A549 (cell line): ENCODE measurements around the gene MLPH. TPM values are rescaled to one million over a fixed set of nuclear protein-coding genes. Genes with fewer than 3 reads are reported as not detected.

Source experiments
- ATAC-seq, 2 experiments: fragments of 200-7000 bp in 1 of 2; fragments of >200 bp in 1 of 2; cut with Nextera tagmentation in 1 of 2; cut with Tn5 transposase in 1 of 2; 3 replicates each; pipeline versions ENCODE4 v1.8.0 to v1.9.1; 2018 to 2020; ENCODE audit warnings: mild to moderate bottlenecking in 1 of 2, moderate library complexity in 1 of 2
- CTCF ChIA-PET: fragments of 300-600 bp; sonication (Branson Sonifier 250); formaldehyde crosslinking; extraction: SDS; loops from one replicate; lab custom pipeline; 2021; ENCODE audit warnings: antibody characterized with exemption, inconsistent platforms; lab: Yijun Ruan, JAX
- POLR2A ChIA-PET: fragments of 350-600 bp; formaldehyde crosslinking; extraction: SDS; loops from one replicate; lab custom pipeline; 2021; ENCODE audit warnings: antibody characterized with exemption, inconsistent platforms; lab: Yijun Ruan, JAX
- DNase-seq, 2 experiments: peaks; one replicate each; pipeline versions ENCODE4 v3.0.0 to v3.0.0-alpha.2; 2011 to 2016; ENCODE audit warnings: low read depth in 1 of 2, low spot score in 1 of 2
- FAIRE-seq: peaks from 2 replicates; lab custom pipeline; 2011; peaks lifted over from hg19 to GRCh38; lab: Jason Lieb, UNC
- H3K27ac ChIP-seq, 2 experiments: fragments of >200 bp; sonication (Bioruptor Twin); formaldehyde crosslinking; 3 replicates each; pipeline ENCODE4 v1.5.1; 2016 to 2017
- H3K4me1 ChIP-seq: fragments of >200 bp; sonication (Bioruptor Twin); formaldehyde crosslinking; 3 replicates; pipeline ENCODE4 v1.6.1; 2016
- H3K4me2 ChIP-seq: fragments of >200 bp; sonication (Bioruptor Twin); formaldehyde crosslinking; 3 replicates; pipeline ENCODE4 v1.6.1; 2016
- H3K4me3 ChIP-seq: fragments of >200 bp; sonication (Bioruptor Twin); formaldehyde crosslinking; 3 replicates; pipeline ENCODE4 v1.5.1; 2016
- H3K9me3 ChIP-seq: fragments of >200 bp; sonication (Bioruptor Twin); formaldehyde crosslinking; 3 replicates; pipeline ENCODE4 v1.6.1; 2016
- BHLHE40 ChIP-seq: IDR thresholded peaks from 2 replicates; pipeline ENCODE4 v1.6.1; 2012; ENCODE audit warnings: low read depth, low read length, inconsistent platforms
- CBX2 ChIP-seq: fragments of 200-600 bp; sonication (generic); IDR thresholded peaks from 2 replicates; pipeline ENCODE4 v1.6.1; 2016; ENCODE audit warnings: low read depth, mild to moderate bottlenecking, borderline replicate concordance
- CBX8 ChIP-seq: fragments of 200-600 bp; sonication (generic); IDR thresholded peaks from 2 replicates; pipeline ENCODE4 v1.6.1; 2016
- CHD2 ChIP-seq: fragments of 150-350 bp; IDR thresholded peaks from 2 replicates; pipeline ENCODE4 v1.6.1; 2014; ENCODE audit warnings: low read length; ENCODE audit not compliant: partially characterized antibody
- CHD4 ChIP-seq: fragments of 200-600 bp; sonication (generic); IDR thresholded peaks from 2 replicates; pipeline ENCODE4 v1.6.1; 2016; ENCODE audit warnings: antibody characterized with exemption, mild to moderate bottlenecking, borderline replicate concordance
- EP300 ChIP-seq, 2 experiments: fragments of >200 bp; sonication (Bioruptor Twin); formaldehyde crosslinking; IDR thresholded peaks; 2 replicates in 1 of 2; 3 replicates in 1 of 2; pipeline ENCODE4 v1.6.1; 2016 to 2017
- ESRRA ChIP-seq: fragments of 150-350 bp; IDR thresholded peaks from 2 replicates; pipeline ENCODE4 v1.6.1; 2014; ENCODE audit warnings: mild to moderate bottlenecking, low read length, borderline replicate concordance
- FOSB ChIP-seq: fragments of 250-450 bp; sonication (Bioruptor Pico); IDR thresholded peaks from 2 replicates; pipeline ENCODE4 v1.5.0; 2020; ENCODE audit warnings: mild to moderate bottlenecking, moderate library complexity
- FOSL2 ChIP-seq, 2 experiments: fragments of 450-650 bp in 1 of 2; fragments of >200 bp in 1 of 2; sonication (Bioruptor Twin) in 1 of 2; formaldehyde crosslinking; IDR thresholded peaks; 2 replicates each; pipeline versions ENCODE4 v1.5.0 to v1.6.1; 2016 to 2020; ENCODE audit warnings: mild to moderate bottlenecking in 1 of 2, moderate library complexity in 1 of 2
- GATA3 ChIP-seq: IDR thresholded peaks from 2 replicates; pipeline ENCODE4 v1.6.1; 2012; ENCODE audit warnings: borderline replicate concordance
- HEYL ChIP-seq: fragments of 250-450 bp; sonication (Bioruptor Pico); IDR thresholded peaks from 2 replicates; pipeline ENCODE4 v1.8.0; 2021; ENCODE audit warnings: mild to moderate bottlenecking, moderate library complexity
- HOXA7 ChIP-seq: fragments of 250-450 bp; sonication (Bioruptor Pico); IDR thresholded peaks from 2 replicates; pipeline ENCODE4 v1.5.0; 2020; ENCODE audit warnings: mild to moderate bottlenecking, moderate library complexity
- HOXB5 ChIP-seq: fragments of 250-450 bp; sonication (Bioruptor Pico); IDR thresholded peaks from 2 replicates; pipeline ENCODE4 v1.5.0; 2020; ENCODE audit warnings: mild to moderate bottlenecking, moderate library complexity
- JUN ChIP-seq, 2 experiments: fragments of >200 bp; sonication (Bioruptor Twin); formaldehyde crosslinking; IDR thresholded peaks; 2 replicates in 1 of 2; 3 replicates in 1 of 2; pipeline ENCODE4 v1.6.1; 2016 to 2017
- JUNB ChIP-seq: fragments of >200 bp; sonication (Bioruptor Twin); formaldehyde crosslinking; IDR thresholded peaks from 2 replicates; pipeline ENCODE4 v1.6.1; 2016
- KDM5A ChIP-seq: fragments of 200-600 bp; sonication (generic); IDR thresholded peaks from 2 replicates; pipeline ENCODE4 v1.6.1; 2016; ENCODE audit warnings: antibody characterized with exemption, mild to moderate bottlenecking
- MYC ChIP-seq: IDR thresholded peaks from 2 replicates; pipeline ENCODE4 v1.6.1; 2012; ENCODE audit warnings: mild to moderate bottlenecking, inconsistent platforms, low read length, improper control_type of control experiment, borderline replicate concordance
- NFE2L2 ChIP-seq: fragments of 150-350 bp; conservative IDR thresholded peaks from 2 replicates; pipeline ENCODE4 v1.6.1; 2014; ENCODE audit warnings: low read length
- NPAS2 ChIP-seq: fragments of 250-450 bp; sonication (Bioruptor Pico); IDR thresholded peaks from 2 replicates; pipeline ENCODE4 v1.8.0; 2022; ENCODE audit warnings: mild to moderate bottlenecking, moderate library complexity, borderline replicate concordance
- NR3C1 ChIP-seq: fragments of >200 bp; sonication (Bioruptor Twin); formaldehyde crosslinking; IDR thresholded peaks from 3 replicates; pipeline ENCODE4 v1.6.1; 2017
- POLR2A ChIP-seq: IDR thresholded peaks from 2 replicates; pipeline ENCODE4 v1.6.1; 2012; ENCODE audit warnings: mild to moderate bottlenecking, low read length
- POLR2AphosphoS2 ChIP-seq: conservative IDR thresholded peaks from 2 replicates; pipeline ENCODE4 v1.6.1; 2012; ENCODE audit warnings: low read length, improper control_type of control experiment, inconsistent platforms
- RARB ChIP-seq: fragments of 250-450 bp; sonication (Bioruptor Pico); IDR thresholded peaks from 2 replicates; pipeline ENCODE4 v1.8.0; 2021; ENCODE audit warnings: mild to moderate bottlenecking, moderate library complexity
- SMC3 ChIP-seq: fragments of >200 bp; sonication (Bioruptor Twin); formaldehyde crosslinking; IDR thresholded peaks from 3 replicates; pipeline ENCODE4 v1.6.1; 2018; ENCODE audit warnings: inconsistent platforms
- SREBF2 ChIP-seq: fragments of 450-650 bp; IDR thresholded peaks from 2 replicates; pipeline ENCODE4 v1.6.1; 2014; ENCODE audit warnings: mild to moderate bottlenecking, moderate library complexity
- TFCP2L1 ChIP-seq: fragments of 250-450 bp; sonication (Bioruptor Pico); IDR thresholded peaks from 2 replicates; pipeline ENCODE4 v1.5.0; 2021; ENCODE audit warnings: mild to moderate bottlenecking
- TP53 ChIP-seq: fragments of 250-450 bp; sonication (Bioruptor Pico); IDR thresholded peaks from 2 replicates; pipeline ENCODE4 v1.5.0; 2021; ENCODE audit warnings: mild to moderate bottlenecking, moderate library complexity
- ZSCAN20 ChIP-seq: fragments of 250-450 bp; sonication (Bioruptor Pico); IDR thresholded peaks from 2 replicates; pipeline ENCODE4 v1.8.0; 2022; ENCODE audit warnings: mild to moderate bottlenecking, moderate library complexity
- WGBS: methylation state at CpG from one replicate; pipeline ENCODE4 v1.1.6; 2017; ENCODE audit errors: missing lambda C conversion rate; 5-methylcytosine and 5-hydroxymethylcytosine counted together
- polyA plus RNA-seq, 4 experiments: library from polyadenylated mRNA; depleted of rRNA in 3 of 4; stranded (reverse); fragments of >200 nt; fragmentation: RNase III in 1 of 4; extraction: RNeasy Plus Mini Kit Qiagen cat#74134 plus additional on column Dnase treatment in 1 of 4; gene quantifications; 2 replicates in 3 of 4; 3 replicates in 1 of 4; pipeline ENCODE4 v1.2.3, GENCODE V29; 2011 to 2017
- TF ChIP-seq, protein P1 (sequence below): fragments of >200 bp; sonication (Bioruptor Twin); formaldehyde crosslinking; IDR thresholded peaks from 3 replicates; pipeline ENCODE4 v1.6.1; 2016
- TF ChIP-seq, protein P2 (sequence below): IDR thresholded peaks from 2 replicates; pipeline ENCODE4 v1.6.1; 2012
- TF ChIP-seq, protein P3 (sequence below): IDR thresholded peaks from 2 replicates; pipeline ENCODE4 v1.6.1; 2012; ENCODE audit warnings: low read depth, borderline replicate concordance
- TF ChIP-seq, protein P4 (sequence below): fragments of 150-350 bp; IDR thresholded peaks from 2 replicates; pipeline ENCODE4 v1.6.1; 2014; ENCODE audit warnings: low read depth, mild to moderate bottlenecking, low read length

MLPH gene
- polyA plus RNA-seq, 2 of the 4 experiments (the other 2 are of a cell fraction) = 218 to 350 TPM

DNA sequence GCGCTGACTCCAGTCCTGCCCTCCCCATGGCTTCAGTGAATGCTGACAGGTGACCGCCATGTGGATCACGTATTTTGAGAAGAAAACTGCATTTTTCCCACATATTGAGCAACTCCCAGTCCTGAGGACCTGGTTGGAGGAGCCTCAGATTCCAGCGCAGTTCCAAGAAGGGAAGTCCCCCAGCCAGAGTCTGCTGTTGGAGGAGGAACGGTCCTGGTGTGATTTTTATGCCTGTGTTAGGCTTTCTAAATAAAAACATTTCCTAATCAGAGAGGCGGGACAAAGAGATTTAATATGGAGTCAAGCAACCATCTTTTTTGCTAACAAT is 40.7 kb upstream of the MLPH start:
- FAIRE-seq (no peak), DNase-seq (no peak), ATAC-seq (no peak)
- Histone ChIP-seq H3K4me1 (no peaks in the 10 kb centered on the region), H3K4me2 (no peak overlapping the region), H3K27ac (no peak overlapping the region), H3K4me3 (no peak overlapping the region), H3K9me3 (no peaks in the 10 kb centered on the region)
- CTCF ChIA-PET = interaction anchor here (1.4 to 1.8 kb wide), 2 partner anchors 25 to 126 kb away, joined by 3 to 8 read pairs; no protein-coding TSS in a partner anchor
- POLR2A ChIA-PET = no interaction called here
- TF ChIP-seq, protein P1, sequence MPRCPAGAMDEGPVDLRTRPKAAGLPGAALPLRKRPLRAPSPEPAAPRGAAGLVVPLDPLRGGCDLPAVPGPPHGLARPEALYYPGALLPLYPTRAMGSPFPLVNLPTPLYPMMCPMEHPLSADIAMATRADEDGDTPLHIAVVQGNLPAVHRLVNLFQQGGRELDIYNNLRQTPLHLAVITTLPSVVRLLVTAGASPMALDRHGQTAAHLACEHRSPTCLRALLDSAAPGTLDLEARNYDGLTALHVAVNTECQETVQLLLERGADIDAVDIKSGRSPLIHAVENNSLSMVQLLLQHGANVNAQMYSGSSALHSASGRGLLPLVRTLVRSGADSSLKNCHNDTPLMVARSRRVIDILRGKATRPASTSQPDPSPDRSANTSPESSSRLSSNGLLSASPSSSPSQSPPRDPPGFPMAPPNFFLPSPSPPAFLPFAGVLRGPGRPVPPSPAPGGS = no peak
- TF ChIP-seq NFE2L2 (no peak), HEYL (CRISPR knock-in tag) (no peak), FOSB (no peak), TP53 (CRISPR knock-in tag) (no peak), SREBF2 (no peak), CHD4 (no peak), FOSL2 (IDR thresholded peaks at IDR 0.05) (no peak), FOSL2 (CRISPR knock-in tag; IDR thresholded peaks at IDR 0.05) (no peak), NR3C1 (no peak), GATA3 (no peak), CHD2 (no peak), JUN (IDR thresholded peaks at IDR 0.05) (no peak), MYC (no peak), POLR2AphosphoS2 (no peak), HOXB5 (CRISPR knock-in tag) (no peak), EP300 (IDR thresholded peaks at IDR 0.05) (no peak)
- TF ChIP-seq, protein P2, sequence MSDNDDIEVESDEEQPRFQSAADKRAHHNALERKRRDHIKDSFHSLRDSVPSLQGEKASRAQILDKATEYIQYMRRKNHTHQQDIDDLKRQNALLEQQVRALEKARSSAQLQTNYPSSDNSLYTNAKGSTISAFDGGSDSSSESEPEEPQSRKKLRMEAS = no peak
- WGBS = 87% methylated on average over 6 of the region's 6 CpGs

DNA sequence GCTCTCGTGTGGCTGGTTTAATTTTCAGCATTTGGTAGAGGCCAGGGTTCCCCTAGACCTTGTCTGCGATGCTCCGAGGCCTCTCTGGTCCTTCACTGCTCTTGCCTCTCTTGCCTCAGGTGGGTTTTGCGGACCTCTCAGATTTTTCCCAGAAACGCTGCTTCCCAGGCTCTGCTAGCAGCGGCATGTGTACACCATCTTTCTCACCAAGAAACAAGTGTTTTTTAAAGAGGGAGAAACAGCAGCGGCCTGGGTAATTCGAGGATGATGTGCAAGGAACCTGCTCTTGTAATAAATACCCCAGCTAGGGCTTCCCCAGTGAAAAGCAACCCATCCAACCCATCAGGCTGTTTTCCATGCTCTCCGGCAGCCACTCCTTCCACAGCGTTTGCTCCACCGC is 39.6 kb upstream of the MLPH start:
- H3K27ac ChIP-seq = no peak overlapping the region
- FAIRE-seq (no peak), ATAC-seq (no peak), DNase-seq (no peak)
- POLR2A ChIA-PET = no interaction called here
- CTCF ChIA-PET = interaction anchor here (0.5 to 1.3 kb wide), 3 partner anchors 16 to 28 kb away, joined by 3 read pairs; no protein-coding TSS in a partner anchor
- H3K4me1 ChIP-seq = no peaks in the 10 kb centered on the region
- H3K4me3 ChIP-seq = no peak overlapping the region
- H3K9me3 ChIP-seq = no peaks in the 10 kb centered on the region
- TF ChIP-seq SMC3 = no peak
- WGBS = 84% methylated on average over 11 of the region's 11 CpGs
- no peak overlapping the region for H3K4me2 ChIP-seq

DNA sequence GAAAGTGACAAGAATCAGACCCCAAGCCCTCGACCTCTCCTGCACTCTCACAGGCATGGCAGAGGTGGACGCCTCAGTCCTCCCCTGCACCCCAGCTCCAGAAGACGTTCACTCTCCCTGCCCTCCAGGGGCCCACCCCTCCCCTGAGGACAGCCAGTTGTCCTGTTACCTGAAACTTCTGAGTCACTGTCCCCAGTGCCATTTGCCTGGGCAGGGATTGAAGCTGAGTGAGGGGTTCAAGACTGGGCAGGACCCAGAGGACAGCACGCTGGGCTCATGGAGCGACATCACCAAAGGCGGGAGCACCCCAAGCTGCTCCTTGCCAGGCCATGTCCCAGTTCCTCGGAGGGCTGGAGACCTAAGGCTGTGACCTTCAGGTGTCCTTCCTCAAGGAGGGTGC is 38.9 kb upstream of the MLPH start:
- Histone ChIP-seq H3K9me3 (no peaks in the 10 kb centered on the region), H3K4me1 (no peaks in the 10 kb centered on the region), H3K27ac (no peak overlapping the region), H3K4me2 (no peak overlapping the region), H3K4me3 (no peak overlapping the region)
- ATAC-seq = no peak
- DNase-seq = no peak
- POLR2A ChIA-PET = no interaction called here
- CTCF ChIA-PET = interaction anchor here (1.0 to 1.3 kb wide), 2 partner anchors 27 kb away, joined by 3 read pairs; no protein-coding TSS in a partner anchor
- 72% methylated on average over 5 of the region's 7 CpGs for WGBS
- TF ChIP-seq HEYL (CRISPR knock-in tag) = no peak
- TF ChIP-seq CBX8 = no peak
- TF ChIP-seq BHLHE40 = no peak
- FAIRE-seq = no peak

DNA sequence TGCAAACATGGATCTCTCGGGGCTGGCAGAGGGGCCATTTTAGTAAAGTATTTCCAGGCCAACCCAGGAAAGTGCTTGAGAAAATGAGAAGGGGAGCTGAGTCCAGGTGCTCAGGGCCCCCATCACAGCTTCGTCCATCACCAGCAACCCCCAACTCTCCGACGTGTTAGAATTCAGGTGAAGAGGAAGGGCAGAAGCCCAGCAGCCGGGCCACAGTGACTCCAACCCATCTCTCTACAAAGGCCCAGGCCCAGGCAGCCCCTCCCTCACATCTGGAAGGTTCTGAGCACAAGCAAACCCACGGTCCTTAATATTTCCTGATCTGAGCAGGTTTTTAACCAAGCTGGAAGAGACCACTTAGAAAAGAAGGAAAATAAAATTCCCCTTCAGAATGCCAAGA is 38.4 kb upstream of the MLPH start:
- H3K4me1 ChIP-seq = no peaks in the 10 kb centered on the region
- no peak overlapping the region for H3K4me2 ChIP-seq
- DNase-seq = no peak
- TF ChIP-seq SMC3 = no peak
- TF ChIP-seq ESRRA = no peak
- no peak for TF ChIP-seq NPAS2 (CRISPR knock-in tag)
- TF ChIP-seq RARB (CRISPR knock-in tag) = no peak
- TF ChIP-seq, protein P3, sequence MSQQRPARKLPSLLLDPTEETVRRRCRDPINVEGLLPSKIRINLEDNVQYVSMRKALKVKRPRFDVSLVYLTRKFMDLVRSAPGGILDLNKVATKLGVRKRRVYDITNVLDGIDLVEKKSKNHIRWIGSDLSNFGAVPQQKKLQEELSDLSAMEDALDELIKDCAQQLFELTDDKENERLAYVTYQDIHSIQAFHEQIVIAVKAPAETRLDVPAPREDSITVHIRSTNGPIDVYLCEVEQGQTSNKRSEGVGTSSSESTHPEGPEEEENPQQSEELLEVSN = no peak
- TF ChIP-seq NFE2L2 = no peak
- no peak for TF ChIP-seq POLR2A
- TF ChIP-seq NR3C1 = no peak
- TF ChIP-seq TFCP2L1 (CRISPR knock-in tag) = no peak
- no peak for TF ChIP-seq SREBF2
- TF ChIP-seq, protein P4, sequence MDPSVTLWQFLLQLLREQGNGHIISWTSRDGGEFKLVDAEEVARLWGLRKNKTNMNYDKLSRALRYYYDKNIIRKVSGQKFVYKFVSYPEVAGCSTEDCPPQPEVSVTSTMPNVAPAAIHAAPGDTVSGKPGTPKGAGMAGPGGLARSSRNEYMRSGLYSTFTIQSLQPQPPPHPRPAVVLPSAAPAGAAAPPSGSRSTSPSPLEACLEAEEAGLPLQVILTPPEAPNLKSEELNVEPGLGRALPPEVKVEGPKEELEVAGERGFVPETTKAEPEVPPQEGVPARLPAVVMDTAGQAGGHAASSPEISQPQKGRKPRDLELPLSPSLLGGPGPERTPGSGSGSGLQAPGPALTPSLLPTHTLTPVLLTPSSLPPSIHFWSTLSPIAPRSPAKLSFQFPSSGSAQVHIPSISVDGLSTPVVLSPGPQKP = no peak
- no peak for TF ChIP-seq TP53 (CRISPR knock-in tag)
- TF ChIP-seq CBX2 = no peak
- TF ChIP-seq HOXB5 (CRISPR knock-in tag) = no peak
- TF ChIP-seq CHD2 = no peak
- TF ChIP-seq CHD4 = no peak
- TF ChIP-seq JUNB = no peak
- TF ChIP-seq KDM5A = no peak
- TF ChIP-seq HOXA7 (CRISPR knock-in tag) = no peak
- TF ChIP-seq ZSCAN20 (CRISPR knock-in tag) = no peak
- no peak overlapping the region for H3K27ac ChIP-seq
- no peak overlapping the region for H3K4me3 ChIP-seq
- no peak for ATAC-seq
- no peaks in the 10 kb centered on the region for H3K9me3 ChIP-seq
- POLR2A ChIA-PET = no interaction called here
- FAIRE-seq = no peak
- CTCF ChIA-PET = interaction anchor here (1.3 kb wide), 1 partner anchor 27 kb away, joined by 3 read pairs; no protein-coding TSS in a partner anchor
- WGBS = 65% methylated on average over 6 of the region's 6 CpGs
